ENCODE data around the gene MRTFB.

The MRTFB gene

GRCh38 chr16:14164916-14165662, 94.0 kb downstream of the MRTFB start:
- no peak overlapping the region for H3K4me3 ChIP-seq (ENCODE audit: low read depth, low read length)
- no peak for DNase-seq (ENCODE audit: low read depth)
- TF ChIP-seq, protein P1, sequence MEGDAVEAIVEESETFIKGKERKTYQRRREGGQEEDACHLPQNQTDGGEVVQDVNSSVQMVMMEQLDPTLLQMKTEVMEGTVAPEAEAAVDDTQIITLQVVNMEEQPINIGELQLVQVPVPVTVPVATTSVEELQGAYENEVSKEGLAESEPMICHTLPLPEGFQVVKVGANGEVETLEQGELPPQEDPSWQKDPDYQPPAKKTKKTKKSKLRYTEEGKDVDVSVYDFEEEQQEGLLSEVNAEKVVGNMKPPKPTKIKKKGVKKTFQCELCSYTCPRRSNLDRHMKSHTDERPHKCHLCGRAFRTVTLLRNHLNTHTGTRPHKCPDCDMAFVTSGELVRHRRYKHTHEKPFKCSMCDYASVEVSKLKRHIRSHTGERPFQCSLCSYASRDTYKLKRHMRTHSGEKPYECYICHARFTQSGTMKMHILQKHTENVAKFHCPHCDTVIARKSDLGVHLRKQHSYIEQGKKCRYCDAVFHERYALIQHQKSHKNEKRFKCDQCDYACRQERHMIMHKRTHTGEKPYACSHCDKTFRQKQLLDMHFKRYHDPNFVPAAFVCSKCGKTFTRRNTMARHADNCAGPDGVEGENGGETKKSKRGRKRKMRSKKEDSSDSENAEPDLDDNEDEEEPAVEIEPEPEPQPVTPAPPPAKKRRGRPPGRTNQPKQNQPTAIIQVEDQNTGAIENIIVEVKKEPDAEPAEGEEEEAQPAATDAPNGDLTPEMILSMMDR (IDR thresholded peaks at IDR 0.05; ENCODE audit: low read depth, low read length, missing control alignments), result no peak

- TF ChIP-seq, protein P1 (IDR thresholded peaks at IDR 0.05; ENCODE audit: low read depth, low read length, missing control alignments), result no peak
- no peak for DNase-seq (ENCODE audit: low read depth)
- no peak overlapping the region for H3K4me3 ChIP-seq (ENCODE audit: low read depth, low read length)
Measured at GRCh38 chr16:14168146-14168545, 97.0 kb downstream of the MRTFB start.

- TF ChIP-seq, protein P1 (IDR thresholded peaks at IDR 0.05; ENCODE audit: low read depth, low read length, missing control alignments), result no peak
- no peak for DNase-seq (ENCODE audit: low read depth)
- no peak overlapping the region for H3K4me3 ChIP-seq (ENCODE audit: low read depth, low read length)
Measured at GRCh38 chr16:14172200-14172809, 101.2 kb downstream of the MRTFB start.

DNA sequence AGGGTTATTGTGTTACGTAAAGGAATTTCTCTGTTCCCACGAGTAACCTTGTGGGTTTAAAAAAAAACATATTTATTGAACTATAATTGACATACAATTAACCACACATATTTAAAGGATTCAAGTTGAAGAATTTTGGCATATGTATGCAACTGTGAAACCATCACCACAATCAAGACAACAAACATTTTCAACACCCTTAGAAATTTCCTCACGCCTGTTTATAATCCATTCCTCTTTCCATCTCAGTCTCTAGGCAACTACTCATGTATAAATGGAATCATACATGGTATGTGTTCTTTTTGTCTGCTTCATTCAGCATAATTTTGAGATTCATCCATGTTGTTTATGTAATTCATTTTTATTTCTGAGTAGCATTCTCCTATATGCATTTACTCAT, 104.0 kb downstream of the MRTFB start:
- no peak for DNase-seq (ENCODE audit: low read depth)
- TF ChIP-seq, protein P1 (IDR thresholded peaks at IDR 0.05; ENCODE audit: low read depth, low read length, missing control alignments), result no peak
- no peak overlapping the region for H3K4me3 ChIP-seq (ENCODE audit: low read depth, low read length)

DNA sequence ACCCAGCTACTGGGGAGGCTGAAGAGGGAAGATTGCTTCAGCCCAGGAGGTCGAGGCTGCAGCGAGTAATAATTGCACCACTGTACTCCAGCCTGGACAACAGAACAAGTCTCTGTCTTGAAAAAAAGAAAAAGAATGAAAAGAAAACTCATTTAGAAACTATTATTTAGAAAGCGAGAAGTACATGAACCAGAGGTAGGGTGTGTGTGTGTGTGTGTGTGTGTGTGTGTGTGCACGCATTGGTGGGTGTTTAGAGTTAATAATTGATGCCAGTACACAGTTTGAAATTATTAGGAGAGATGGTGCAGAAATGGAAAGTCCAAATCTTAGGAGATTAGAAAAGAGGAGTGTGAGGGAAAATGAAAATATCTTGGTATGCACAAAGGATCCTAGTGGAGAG, 106.6 kb downstream of the MRTFB start:
- H3K4me3 ChIP-seq (ENCODE audit: low read depth, low read length), result no peak overlapping the region
- DNase-seq (ENCODE audit: low read depth), result no peak
- TF ChIP-seq, protein P1 (IDR thresholded peaks at IDR 0.05; ENCODE audit: low read depth, low read length, missing control alignments), result no peak

DNA sequence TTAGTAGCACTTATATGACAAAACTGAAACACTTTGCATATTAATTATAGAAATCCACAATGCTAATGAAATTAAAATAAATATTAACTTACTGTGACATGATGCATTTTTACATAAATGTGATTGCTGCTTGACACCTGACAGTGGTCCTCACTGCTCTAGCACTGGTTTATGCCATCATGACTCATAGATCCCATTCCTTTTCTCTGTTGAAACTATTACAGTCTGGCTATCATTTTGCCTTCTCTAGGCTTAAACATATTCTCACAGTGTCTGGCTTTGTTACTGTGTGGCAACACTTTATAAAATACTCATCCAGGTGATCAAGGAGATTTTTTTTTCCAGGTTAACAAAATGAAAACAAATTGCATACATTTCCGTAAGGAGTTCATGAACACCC, 108.0 kb downstream of the MRTFB start:
- TF ChIP-seq, protein P1 (IDR thresholded peaks at IDR 0.05; ENCODE audit: low read depth, low read length, missing control alignments), result no peak
- DNase-seq (ENCODE audit: low read depth), result no peak
- no peak overlapping the region for H3K4me3 ChIP-seq (ENCODE audit: low read depth, low read length)
